GM18858 (cell line): ENCODE results near the gene FCGR2B.
"Not testable (repeated sequence)": the region's sequence is repeated elsewhere in the genome, so short reads cannot be mapped to it uniquely, and the experiment has no call there.

Experiments used
- ATAC-seq: cut with Tn5 transposase; IDR thresholded peaks from one replicate; pipeline ENCODE4 v1.9.1; 2021; ENCODE audit not compliant: unreplicated experiment

FCGR2B gene

DNA sequence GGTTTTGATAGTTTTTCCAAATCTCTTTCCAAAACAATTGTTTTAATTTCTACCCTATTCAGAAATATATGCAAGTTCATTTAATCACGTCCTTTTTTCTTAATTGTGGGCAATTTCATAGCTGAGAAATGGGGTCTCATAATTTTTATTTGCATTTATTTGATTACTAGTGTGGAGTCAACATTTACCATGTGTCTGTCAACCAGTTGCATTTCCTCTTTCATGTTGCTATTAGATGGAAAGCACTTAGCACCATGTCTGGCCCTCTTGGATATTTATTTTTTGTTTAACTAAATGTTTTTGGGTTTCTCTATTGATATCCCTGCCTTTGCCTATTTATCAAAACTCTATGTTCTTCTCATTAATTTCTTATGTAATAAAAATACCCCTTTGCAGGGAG, 18.1 kb upstream of the FCGR2B start:
- not testable (repeated sequence) for ATAC-seq

DNA sequence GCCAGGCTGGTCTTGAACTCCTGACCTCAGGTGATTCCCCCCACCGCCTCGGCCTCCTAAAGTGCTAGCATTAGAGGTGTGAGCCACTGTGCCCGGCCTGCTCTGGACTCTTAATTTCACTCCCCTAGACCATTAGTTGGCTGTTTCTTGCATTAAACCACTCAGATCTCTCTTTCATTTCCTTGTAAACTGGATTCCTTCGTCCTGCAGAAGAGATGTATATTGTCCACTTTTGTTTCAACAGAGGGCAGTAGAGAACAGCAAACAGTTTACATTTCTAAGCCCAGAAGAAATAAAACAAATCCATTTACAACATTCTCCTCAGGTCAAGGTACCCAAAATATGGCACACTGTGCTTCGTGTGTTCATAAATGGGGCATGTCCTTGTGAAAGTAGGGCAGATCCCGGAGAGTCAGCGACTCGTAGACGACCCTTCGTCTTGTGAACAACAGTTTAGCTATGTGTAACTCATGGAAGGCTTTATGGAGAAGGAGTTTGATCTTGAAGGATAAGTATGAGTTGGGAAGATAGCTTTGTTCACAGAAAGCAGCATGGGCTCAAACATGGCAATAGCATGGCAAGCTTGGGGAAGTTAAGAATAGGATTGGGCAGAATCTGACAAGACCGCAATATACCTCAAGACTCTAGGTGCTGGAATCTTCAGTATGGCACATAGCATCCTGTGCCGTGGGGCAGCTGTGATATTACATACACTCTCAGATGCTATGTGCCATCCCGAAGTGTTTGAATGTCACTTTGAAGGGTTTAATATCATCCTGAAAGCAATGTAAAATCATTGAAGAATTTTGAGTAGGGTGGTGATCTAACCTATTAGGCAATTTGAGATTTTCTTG, 15.2 kb upstream of the FCGR2B start:
- ATAC-seq: not testable (repeated sequence)

DNA sequence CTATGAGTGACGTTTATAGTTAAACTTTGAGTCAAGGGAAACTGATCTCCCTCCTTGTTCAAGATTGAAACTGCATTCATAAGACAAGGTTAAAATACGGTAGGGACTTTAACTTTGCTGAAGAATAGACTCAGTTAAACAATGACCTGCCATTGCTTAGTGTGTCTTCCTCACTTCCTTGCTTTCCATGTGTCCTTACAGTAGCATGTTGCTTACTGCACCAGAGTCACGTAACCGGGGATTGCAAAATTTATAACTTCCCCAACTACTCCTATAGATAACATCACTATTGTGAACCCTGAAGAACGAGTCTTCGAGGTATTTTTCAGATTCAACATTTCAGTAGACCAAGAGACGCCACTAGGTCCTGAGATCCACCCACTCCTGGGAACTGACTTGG, 9.4 kb upstream of the FCGR2B start:
- ATAC-seq: not testable (repeated sequence)

DNA sequence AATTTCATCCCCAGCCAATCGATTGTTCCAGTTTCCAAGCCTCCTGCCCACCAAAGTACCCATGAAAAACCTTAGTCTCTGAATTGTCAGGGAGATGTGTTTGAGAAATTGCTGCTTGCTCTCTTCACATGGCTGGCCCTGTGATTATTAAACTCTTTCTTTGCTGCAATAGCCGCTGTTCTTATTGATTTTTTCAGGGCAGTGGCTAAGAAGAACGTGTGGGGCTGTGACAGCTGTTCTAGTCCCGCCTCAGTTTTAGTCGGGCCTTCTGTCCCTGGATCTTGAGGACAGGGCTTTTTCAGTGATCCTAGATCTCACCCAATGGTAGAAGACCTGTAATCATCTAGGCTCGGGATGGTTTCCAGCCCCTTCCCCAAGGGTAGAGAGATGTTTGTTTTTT, 9.0 kb upstream of the FCGR2B start:
- ATAC-seq: not testable (repeated sequence)

DNA sequence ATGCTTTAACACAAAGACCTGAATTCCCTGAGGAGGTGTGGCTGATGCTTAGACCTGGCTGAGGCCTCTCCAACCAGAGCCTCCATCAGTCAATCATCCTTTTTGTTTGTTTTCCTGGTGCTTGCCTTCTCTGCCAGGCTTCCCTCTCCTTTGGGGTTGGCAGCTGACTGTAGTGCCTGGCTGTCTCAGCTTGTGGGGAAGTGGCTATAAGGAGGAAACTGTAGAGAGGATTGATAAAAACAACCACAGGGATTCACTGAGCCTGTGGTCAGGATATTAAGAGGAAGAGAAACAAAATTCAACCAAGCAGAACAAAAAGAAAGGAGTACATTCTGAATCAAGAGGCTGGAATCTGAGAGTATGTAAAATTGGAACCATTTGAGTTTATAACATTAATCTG, 4.4 kb upstream of the FCGR2B start:
- not testable (repeated sequence) for ATAC-seq

DNA sequence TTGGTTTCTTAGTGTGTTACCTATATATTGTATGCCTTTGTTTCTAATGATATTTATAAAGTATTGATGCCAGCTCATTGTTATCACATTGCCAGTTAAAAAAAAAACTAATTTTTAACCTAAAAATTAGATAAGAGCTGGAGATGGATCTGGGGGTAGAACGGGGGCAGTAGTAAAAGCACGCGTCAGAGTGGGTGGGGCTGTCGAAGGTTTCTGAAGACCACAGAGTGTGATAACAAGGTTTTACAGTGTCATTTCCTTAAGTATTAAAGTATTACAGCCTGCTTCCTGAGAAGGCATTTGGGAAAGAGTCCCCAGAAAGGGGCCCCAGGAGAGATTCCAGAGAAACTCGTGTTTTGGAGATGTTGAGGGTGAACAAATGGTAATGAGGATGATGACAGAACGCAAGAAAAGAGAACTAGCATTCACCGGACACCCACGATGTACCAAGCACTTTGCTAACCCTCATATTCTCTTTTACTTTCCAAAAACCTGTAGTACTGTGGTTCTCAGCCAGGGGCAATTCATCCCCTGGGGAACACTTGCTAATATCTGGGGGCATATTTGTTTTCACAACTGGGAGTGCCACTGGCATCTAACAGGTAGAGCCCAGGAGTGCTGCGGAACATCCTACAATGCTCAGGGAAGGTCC, 1.2 kb upstream of the FCGR2B start:
- not testable (repeated sequence) for ATAC-seq

DNA sequence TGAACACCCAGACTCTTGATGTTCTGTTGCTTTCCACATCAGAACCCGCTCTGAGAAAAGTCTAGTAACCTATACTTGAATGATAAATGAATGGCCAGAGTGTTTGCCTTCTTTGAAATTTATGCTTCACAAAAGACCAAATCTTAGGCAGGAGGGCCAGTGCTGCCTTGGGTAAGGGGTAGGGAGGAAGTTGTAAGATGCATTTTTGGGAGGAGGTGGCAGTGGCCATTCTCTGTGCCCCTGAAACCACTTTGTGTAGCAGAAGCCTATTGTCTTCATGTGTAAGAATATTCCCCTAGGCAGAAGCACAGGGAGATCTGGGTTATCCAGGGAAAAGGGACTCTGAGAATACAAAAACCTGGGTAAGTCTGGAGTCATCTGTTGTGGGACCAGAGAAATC, 626 bp downstream of the FCGR2B start:
- ATAC-seq: not testable (repeated sequence)

DNA sequence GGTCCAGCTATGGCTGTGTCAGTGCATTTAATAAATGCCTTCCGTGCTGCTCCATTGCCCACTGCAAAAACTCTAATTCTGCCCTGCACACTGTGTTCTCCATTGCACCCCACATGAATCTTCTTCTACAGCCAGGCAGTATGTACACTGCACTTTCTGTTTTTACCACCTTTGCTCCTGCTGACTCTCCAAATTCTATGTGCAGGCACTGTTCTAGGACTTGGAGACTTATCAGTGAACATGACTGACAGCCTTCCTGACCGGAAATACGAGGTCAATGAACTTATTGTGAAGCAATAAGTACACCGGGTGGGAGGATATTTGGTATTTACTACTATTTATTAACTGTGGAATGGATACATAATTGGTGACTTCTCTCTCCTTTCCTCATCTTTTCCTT, 1.7 kb downstream of the FCGR2B start:
- not testable (repeated sequence) for ATAC-seq

DNA sequence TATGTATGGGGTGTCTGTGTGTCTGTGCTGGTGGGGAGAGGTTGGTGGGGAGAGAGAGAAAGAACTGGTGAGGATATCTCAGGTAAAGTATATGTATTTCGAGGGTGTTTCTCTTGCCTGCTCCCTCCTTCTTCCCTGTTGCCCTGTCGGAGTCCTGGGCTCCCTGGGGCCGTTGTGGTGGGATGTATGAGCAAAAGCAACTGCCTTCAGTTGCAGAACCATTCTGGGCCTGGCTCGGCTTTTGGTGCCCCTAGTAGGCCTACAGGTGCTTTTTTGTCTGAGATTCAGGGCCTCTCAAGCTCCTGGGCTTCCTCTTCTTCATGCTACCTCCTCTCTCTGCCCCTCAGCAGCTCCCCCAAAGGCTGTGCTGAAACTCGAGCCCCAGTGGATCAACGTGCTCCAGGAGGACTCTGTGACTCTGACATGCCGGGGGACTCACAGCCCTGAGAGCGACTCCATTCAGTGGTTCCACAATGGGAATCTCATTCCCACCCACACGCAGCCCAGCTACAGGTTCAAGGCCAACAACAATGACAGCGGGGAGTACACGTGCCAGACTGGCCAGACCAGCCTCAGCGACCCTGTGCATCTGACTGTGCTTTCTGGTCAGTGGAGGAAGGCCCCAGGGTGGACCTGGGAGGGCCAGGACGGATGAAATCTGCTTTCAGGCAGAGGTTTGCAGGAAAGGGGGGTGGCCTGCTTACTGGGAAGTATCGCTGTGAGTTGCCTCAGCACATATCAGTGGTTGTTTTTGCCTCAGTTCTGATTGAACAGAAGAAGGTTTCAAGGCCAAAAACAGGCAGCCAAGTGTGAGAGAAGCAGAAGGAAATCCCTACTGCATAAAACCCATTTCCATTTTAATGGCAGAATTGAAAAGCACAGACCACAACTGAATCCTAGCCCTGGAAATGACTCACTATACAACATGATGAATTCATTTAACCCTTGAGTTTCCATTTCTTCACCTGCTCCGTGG, 8.4 kb downstream of the FCGR2B start:
- ATAC-seq: not testable (repeated sequence)

DNA sequence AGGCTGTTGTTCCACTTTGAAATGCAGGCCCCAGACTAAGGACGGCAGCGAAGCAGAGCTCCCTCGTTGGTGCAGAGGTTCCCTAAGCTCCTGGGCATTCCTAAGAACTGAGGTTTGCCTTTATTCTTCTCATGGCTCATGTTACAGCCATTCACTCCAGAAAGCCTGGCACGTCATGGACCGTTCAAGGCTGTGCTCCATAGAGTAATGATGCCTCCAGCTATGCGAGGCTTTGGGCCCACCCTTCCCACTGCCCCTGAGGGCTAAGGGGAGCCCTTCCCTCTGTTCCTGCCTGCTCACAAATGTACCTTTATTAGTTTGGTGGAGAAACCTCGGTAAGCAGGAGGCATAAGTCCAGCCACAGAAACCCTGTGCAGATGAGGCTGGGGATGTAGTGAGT, 10.5 kb downstream of the FCGR2B start:
- ATAC-seq: not testable (repeated sequence)

DNA sequence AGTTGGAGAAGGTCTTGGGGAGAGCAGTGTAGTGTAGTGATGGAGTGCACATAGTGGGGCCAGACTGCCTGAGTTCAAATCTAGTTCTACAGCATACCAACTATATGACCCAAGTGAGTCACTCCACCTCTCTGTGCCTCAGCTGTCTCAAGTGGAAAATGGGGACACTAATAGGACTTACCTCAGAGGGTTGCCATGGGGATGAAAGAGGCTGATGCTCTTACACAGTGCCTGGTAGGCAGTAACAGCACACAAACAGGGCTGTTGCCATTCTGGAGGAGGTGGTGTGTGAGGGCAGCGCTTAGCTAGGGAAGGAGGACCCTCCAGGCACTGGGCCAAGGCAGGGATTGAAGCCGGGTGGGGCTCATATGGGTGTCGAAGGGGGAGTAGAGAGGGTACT, 11.5 kb downstream of the FCGR2B start:
- ATAC-seq: not testable (repeated sequence)

DNA sequence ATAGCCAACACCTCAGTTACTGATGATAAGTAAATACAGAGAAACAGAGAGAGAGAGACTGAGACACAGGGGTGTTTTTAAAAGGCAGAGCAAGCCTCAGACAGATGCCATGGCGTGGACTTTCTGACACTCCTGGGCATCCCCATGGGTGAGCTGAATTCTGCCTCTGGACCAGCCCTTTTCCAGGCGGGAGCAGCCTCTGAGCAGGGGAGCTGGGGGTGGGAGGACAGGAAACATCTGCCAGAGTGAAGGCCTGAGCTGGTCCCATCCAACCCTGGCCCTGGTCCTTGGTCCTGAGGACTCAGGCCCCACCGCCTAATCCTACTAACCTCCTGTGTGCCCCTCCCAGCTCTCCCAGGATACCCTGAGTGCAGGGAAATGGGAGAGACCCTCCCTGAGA, 12.0 kb downstream of the FCGR2B start:
- not testable (repeated sequence) for ATAC-seq

DNA sequence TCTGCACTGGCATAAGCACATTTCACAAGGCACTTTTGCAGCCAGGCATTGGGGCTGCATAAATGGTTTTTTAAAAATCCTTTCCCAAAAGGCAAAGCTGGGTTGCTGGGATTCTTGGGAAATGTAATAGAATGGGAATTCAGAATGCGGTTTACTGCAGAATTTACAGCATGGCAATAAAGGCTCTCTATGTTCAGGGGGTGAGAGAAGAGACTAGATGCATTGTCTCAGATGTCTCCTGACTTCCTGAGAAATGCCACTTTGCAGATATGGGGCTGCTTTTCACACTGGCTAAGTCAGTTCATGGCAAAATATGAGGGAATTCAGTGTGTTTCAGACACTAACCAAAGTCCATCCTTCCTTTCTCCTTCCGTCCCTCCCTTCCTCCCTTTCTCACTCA, 13.5 kb downstream of the FCGR2B start:
- ATAC-seq: no peak

DNA sequence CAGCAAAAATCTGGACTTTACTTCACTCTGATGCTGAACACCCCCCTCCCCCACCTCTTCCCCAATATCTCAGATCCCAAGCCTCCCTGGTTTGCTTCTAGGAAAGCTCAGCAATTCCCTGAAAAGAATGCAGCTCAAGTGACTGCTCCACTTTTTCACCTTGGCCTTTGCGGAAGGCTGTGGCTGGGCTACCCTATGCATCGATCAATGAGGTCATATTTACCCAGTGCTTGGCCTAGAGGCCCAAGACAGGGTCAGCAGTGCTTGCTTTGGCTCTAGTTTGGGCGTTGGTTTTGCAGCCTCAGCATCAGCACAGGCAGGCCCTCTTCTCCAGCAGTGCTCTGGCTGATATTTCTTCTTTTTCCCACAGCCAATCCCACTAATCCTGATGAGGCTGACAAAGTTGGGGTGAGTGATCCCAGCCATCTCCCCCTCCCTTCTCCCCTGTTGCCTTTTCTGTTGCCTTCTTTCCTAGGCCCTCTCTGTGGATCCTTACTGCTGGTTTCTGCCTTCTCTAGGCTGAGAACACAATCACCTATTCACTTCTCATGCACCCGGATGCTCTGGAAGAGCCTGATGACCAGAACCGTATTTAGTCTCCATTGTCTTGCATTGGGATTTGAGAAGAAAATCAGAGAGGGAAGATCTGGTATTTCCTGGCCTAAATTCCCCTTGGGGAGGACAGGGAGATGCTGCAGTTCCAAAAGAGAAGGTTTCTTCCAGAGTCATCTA, 14.2 kb downstream of the FCGR2B start:
- ATAC-seq: no peak

DNA sequence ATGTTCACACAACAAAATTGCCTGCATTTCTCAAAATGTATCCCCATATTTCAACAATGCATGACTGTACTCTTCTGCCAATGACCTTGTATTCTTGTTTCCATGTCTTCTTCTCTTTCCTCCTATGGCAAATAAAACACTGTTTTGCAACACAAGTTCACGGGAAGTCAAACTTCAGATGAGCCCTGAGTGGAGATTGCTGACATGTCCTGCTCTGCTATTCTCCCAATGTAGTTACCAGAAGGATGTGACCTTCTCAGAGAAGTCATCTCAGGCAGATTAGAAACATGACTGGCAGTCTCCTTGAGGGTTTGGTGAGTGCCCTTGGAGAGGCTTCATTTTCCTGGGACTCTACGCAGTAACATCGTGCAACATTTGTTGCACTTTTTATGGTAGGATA, 15.6 kb downstream of the FCGR2B start:
- no peak for ATAC-seq

DNA sequence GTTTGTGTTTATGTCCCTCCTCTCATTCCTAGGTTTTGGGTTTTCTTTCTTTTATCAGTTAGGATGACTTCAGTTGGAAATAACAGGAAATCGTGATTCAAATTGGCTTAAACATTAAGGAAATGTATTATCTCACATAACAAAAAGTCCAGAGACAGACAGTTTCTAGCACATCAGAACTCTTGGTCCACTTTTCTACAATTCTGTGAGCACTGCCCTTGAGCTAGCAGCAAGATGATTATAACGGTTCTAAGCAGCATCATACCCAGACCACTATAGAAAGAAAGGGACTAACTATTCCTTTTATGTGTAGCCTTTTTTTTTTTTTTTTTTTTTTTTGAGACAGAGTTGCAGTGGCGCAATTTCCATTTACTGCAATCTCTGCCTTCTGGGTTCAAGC, 18.9 kb downstream of the FCGR2B start:
- ATAC-seq: no peak

DNA sequence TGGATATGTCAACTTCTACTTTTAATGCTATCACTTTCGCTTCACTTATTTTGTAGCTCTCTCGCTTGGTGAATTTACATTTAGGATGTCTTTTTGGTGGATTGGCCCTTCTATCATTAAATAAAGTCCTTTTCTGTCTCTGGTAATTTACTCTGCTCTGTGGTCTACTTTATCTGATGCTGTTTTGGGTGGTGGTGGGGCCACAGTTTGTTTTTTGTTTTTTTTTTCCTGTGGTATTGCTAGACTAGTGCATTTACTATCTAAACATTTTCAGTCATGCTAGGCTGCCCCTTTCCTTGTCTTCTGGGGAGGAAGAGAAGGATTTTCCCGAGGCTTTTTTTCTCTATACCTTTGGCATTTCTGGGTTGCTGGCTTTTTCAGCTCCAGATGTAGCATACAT, 26.0 kb downstream of the FCGR2B start:
- no peak for ATAC-seq

DNA sequence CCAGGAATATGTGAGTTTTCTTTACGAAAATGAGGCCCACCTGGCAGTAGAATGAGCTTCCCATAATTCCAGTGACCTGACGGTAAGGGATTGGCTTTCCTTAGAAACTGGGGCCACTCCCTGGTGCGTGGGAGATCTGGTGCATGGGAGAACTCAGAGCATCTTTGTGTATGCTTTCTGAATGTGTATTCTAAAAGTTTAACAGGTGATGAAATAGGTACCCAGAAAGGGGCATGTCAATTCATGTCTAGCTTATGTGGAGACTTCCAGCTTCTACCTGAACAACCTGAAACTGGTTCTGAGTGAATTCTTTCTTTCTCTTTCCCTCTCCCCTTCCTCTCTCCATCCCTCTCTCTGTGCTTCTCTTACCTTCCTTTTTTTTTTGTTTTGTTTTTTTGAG, 28.9 kb downstream of the FCGR2B start:
- ATAC-seq: no peak

DNA sequence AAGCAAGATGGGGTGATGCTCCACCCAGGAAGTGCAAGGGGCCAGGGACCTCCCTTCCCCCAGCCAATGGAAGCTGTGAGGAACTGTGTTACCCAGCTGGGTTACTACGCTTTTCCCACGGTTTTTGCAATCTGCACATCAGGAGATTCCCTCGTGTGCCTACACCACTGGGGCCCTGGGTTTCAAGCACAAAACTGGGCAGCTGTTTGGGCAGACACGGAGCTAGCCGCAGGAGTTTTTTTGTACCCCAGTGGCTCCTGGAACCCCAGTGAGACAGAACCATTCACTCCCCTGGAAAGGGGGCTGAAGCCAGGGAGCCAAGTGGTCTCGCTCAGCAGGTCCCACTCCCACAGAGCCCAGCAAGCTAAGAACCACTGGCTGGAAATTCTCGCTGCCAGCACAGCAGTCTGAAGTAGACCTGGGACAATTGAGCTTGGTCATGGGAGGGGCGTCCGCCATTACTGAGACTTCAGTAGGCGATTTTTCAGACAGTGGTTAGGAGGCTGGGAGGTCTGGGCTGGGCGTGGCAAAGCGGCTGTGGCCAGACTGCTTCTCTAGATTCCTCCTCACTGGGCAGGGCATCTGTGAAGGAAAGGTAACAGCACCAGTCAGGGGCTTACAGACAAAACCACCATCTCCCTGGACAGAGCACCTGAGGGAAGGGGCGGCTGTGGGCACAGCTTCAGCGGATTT, 30.2 kb downstream of the FCGR2B start:
- not testable (repeated sequence) for ATAC-seq

DNA sequence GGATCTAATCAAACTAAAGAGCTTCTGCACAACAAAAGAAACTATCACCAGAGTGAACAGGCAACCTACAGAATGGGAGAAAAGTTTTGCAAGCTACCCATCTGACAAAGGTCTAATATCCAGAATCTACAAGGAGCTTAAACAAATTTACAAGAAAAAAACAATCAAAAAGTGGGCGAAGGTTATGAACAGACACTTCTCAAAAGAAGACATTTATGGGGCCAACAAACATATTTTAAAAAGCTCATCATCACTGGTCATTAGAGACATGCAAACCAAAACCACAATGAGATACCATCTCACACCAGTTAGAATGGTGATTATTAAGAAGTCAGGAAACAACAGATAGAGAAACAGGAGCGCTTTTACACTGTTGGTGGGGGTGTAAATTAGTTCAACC, 35.4 kb downstream of the FCGR2B start:
- ATAC-seq: not testable (repeated sequence)
